ENCODE results near the gene ADH6. TPM values are rescaled to one million over a fixed set of nuclear protein-coding genes. Genes with fewer than 3 reads are reported as not detected.

The ADH6 gene
- total and polyA plus RNA-seq, 2 of the 13 experiments (the other 11 are each of a cell fraction or from before 2014, with no cell fraction given) = 39.8 to 73.9 TPM

DNA sequence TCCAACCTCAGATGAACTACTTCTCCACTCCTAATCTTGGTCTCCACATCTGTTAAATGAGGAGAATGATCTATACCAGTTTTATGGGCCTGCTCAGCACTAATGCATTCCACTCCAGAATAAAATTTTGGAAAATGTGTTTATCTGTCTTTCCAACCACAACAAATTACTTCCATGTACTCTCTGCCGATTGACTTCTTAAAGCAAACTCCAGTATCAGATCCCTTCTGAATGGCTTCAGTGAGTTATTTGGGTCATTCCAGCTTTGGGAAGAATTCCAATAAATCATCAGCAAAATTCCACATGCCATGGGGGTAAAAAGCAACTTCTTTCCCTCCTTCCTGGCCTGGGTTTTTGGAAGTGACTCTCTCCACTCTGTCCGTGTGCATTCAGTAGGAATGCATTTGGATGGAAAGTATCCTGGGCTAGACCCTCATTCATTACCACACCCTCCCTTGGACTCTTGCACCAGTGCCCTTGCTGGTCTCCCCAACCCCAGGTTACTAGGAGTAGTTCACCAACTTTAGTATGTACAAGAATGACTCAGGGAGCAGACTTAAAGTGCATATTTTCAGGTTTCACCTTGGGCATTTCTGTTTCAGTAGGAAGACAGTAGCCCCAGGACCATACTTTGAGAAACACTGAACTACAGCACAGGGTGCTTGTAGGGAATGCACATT is 15.4 kb upstream of the ADH6 start:
- ATAC-seq (no peak), FAIRE-seq (no peak), DNase-seq (ENCODE audit: low spot score) (no peak)
- ChIA-PET POLR2A (no interaction called here), CTCF (ENCODE audit: low intra/inter-chr PET ratio, low total read pairs) (no interaction called here)
- no peak overlapping the region for H3K27ac ChIP-seq (ENCODE audit: extremely low read length, insufficient read depth, low read length)
- H3K4me1 ChIP-seq (ENCODE audit: insufficient read depth, low read length) = peaks cover 17% of the 10 kb centered on the region
- H3K27me3 ChIP-seq (ENCODE audit: control insufficient read depth in 1 of 2, insufficient read depth in 2 of 2, low read length in 2 of 2) = no peaks in the 10 kb centered on the region
- no TSS peak for BruUV-seq (replicated peaks)
- no peaks in the 10 kb centered on the region for H3K79me2 ChIP-seq (ENCODE audit: insufficient read depth, low read length)
- no peak overlapping the region for H2AFZ ChIP-seq (ENCODE audit: low read length)
- no peak overlapping the region for H3K4me2 ChIP-seq (ENCODE audit: low read depth, low read length)
- in situ Hi-C loops (cut with HindIII; ENCODE audit: extremely low pct_ligation_motif_present, low pct_unique_long_range_greater_than_20kb) (no loop called here), intact Hi-C loops (cut with micrococcal nuclease; ENCODE audit: unreplicated experiment) (no loop called here)
- H3K9ac ChIP-seq (ENCODE audit: insufficient read depth, low read depth, low read length) = no peak overlapping the region
- no peaks in the 10 kb centered on the region for H3K36me3 ChIP-seq (replicated peaks in 1 of 2; ENCODE audit: control insufficient read depth in 1 of 2, insufficient read depth in 2 of 2, low read length in 2 of 2)
- H3K9me3 ChIP-seq (ENCODE audit: low read length) = no peaks in the 10 kb centered on the region
- H4K20me1 ChIP-seq (ENCODE audit: insufficient read depth, low read length) = no peaks in the 10 kb centered on the region
- no peak overlapping the region for H3K4me3 ChIP-seq (replicated peaks in 1 of 3; ENCODE audit: insufficient read depth in 1 of 3, low read depth in 2 of 3, low read length in 3 of 3)
- WGBS (ENCODE audit: low lambda C conversion rate) = 91% methylated on average over 2 of the region's 2 CpGs
- TF ChIP-seq ZFY (CRISPR knock-in tag; IDR thresholded peaks at IDR 0.05) = no peak
- no peak for TF ChIP-seq ZNF772 (CRISPR knock-in tag; IDR thresholded peaks at IDR 0.05)
- TF ChIP-seq ZNF33B (CRISPR knock-in tag; IDR thresholded peaks at IDR 0.05) = no peak
- TF ChIP-seq ZNF530 (CRISPR knock-in tag; IDR thresholded peaks at IDR 0.05; ENCODE audit: low read depth) = no peak
- TF ChIP-seq POLR2A (IDR thresholded peaks at IDR 0.05; ENCODE audit: insufficient read depth in 1 of 2, low read depth in 2 of 2, low read length in 2 of 2) = no peak
- TF ChIP-seq, protein P1, sequence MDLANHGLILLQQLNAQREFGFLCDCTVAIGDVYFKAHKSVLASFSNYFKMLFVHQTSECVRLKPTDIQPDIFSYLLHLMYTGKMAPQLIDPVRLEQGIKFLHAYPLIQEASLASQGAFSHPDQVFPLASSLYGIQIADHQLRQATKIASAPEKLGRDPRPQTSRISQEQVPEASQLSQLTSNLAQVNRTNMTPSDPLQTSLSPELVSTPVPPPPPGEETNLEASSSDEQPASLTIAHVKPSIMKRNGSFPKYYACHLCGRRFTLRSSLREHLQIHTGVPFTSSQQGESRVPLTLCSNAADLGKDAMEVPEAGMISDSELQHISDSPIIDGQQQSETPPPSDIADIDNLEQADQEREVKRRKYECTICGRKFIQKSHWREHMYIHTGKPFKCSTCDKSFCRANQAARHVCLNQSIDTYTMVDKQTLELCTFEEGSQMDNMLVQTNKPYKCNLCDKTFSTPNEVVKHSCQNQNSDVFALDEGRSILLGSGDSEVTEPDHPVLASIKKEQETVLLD (CRISPR knock-in tag; IDR thresholded peaks at IDR 0.05; ENCODE audit: low read depth) = no peak
- no peak for TF ChIP-seq GABPA (IDR thresholded peaks at IDR 0.05; ENCODE audit: low read depth, low read length)
- TF ChIP-seq GABPA (CRISPR knock-in tag; IDR thresholded peaks at IDR 0.05; ENCODE audit: low read depth) = no peak
- no peak for TF ChIP-seq ZNF546 (CRISPR knock-in tag; conservative IDR thresholded peaks at IDR 0.05)
- TF ChIP-seq ZNF788 (CRISPR knock-in tag; IDR thresholded peaks at IDR 0.05; ENCODE audit: borderline replicate concordance) = no peak
- no peak for TF ChIP-seq ZFX (CRISPR knock-in tag; IDR thresholded peaks at IDR 0.05; ENCODE audit: low read depth)
- TF ChIP-seq SP5 (CRISPR knock-in tag; IDR thresholded peaks at IDR 0.05; ENCODE audit: borderline replicate concordance, low read depth) = no peak
- TF ChIP-seq SSRP1 (CRISPR knock-in tag; IDR thresholded peaks at IDR 0.05) = no peak
- no peak for TF ChIP-seq ZNF101 (CRISPR knock-in tag; IDR thresholded peaks at IDR 0.05; ENCODE audit: borderline replicate concordance, low read depth)
- no peak for TF ChIP-seq CENPT (CRISPR knock-in tag; IDR thresholded peaks at IDR 0.05; ENCODE audit: low read depth)
- TF ChIP-seq EHMT2 (IDR thresholded peaks at IDR 0.05; ENCODE audit: borderline replicate concordance, low read depth, low read length) = no peak
- no peak for TF ChIP-seq ATRX (CRISPR knock-in tag; IDR thresholded peaks at IDR 0.05; ENCODE audit: borderline replicate concordance)
- TF ChIP-seq, protein P2, sequence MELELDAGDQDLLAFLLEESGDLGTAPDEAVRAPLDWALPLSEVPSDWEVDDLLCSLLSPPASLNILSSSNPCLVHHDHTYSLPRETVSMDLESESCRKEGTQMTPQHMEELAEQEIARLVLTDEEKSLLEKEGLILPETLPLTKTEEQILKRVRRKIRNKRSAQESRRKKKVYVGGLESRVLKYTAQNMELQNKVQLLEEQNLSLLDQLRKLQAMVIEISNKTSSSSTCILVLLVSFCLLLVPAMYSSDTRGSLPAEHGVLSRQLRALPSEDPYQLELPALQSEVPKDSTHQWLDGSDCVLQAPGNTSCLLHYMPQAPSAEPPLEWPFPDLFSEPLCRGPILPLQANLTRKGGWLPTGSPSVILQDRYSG (CRISPR knock-in tag; IDR thresholded peaks at IDR 0.05) = no peak
- no peak for TF ChIP-seq RORA (CRISPR knock-in tag; IDR thresholded peaks at IDR 0.05)
- TF ChIP-seq, protein P3, sequence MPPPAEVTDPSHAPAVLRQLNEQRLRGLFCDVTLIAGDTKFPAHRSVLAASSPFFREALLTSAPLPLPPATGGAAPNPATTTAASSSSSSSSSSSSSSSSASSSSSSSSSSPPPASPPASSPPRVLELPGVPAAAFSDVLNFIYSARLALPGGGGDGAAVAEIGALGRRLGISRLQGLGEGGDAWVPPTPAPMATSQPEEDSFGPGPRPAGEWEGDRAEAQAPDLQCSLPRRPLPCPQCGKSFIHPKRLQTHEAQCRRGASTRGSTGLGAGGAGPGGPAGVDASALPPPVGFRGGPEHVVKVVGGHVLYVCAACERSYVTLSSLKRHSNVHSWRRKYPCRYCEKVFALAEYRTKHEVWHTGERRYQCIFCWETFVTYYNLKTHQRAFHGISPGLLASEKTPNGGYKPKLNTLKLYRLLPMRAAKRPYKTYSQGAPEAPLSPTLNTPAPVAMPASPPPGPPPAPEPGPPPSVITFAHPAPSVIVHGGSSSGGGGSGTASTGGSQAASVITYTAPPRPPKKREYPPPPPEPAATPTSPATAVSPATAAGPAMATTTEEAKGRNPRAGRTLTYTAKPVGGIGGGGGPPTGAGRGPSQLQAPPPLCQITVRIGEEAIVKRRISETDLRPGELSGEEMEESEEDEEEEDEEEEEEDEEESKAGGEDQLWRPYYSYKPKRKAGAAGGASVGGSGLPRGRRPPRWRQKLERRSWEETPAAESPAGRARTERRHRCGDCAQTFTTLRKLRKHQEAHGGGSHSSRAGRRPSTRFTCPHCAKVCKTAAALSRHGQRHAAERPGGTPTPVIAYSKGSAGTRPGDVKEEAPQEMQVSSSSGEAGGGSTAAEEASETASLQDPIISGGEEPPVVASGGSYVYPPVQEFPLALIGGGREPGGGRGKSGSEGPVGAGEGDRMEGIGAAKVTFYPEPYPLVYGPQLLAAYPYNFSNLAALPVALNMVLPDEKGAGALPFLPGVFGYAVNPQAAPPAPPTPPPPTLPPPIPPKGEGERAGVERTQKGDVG (CRISPR knock-in tag; IDR thresholded peaks at IDR 0.05; ENCODE audit: borderline replicate concordance) = no peak

All from HepG2 (cell line).